ENCODE measurements around the gene NOPCHAP1. TPM values are rescaled to one million over a fixed set of nuclear protein-coding genes. Genes with fewer than 3 reads are reported as not detected.

Gene NOPCHAP1
- total RNA-seq, 1 experiment from 2014 or later = 25.6 TPM

DNA sequence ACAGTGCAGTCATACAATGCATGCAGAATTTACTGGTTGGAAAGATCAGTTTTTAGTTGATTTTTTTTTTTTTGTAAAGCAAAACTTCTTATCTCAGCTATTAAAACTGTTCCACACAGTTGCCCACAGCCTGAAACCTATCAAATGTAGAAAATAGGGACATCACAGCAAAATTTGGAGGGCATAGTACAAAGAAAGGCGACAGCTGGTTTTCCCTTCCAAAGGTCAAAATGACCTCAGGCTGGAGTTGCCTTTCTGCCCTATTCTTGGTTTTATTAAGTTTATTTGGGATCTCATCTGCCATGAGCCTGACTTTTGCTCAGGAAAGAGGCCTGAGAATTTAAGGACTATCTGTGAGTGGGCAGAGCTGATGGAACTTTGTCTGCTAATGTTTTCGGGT, 28.5 kb downstream of the NOPCHAP1 start:
- TF ChIP-seq YY1 (IDR thresholded peaks at IDR 0.05; ENCODE audit: extremely low read depth, insufficient replicate concordance, low read depth, low read length) (no peak), SRF (IDR thresholded peaks at IDR 0.05; ENCODE audit: low read depth) (no peak), EZH2phosphoT487 (IDR thresholded peaks at IDR 0.05; ENCODE audit: borderline replicate concordance) (no peak), ELF1 (IDR thresholded peaks at IDR 0.05; ENCODE audit: borderline replicate concordance, low read depth) (no peak), ZFX (IDR thresholded peaks at IDR 0.05) (no peak)
- TF ChIP-seq, protein P1, sequence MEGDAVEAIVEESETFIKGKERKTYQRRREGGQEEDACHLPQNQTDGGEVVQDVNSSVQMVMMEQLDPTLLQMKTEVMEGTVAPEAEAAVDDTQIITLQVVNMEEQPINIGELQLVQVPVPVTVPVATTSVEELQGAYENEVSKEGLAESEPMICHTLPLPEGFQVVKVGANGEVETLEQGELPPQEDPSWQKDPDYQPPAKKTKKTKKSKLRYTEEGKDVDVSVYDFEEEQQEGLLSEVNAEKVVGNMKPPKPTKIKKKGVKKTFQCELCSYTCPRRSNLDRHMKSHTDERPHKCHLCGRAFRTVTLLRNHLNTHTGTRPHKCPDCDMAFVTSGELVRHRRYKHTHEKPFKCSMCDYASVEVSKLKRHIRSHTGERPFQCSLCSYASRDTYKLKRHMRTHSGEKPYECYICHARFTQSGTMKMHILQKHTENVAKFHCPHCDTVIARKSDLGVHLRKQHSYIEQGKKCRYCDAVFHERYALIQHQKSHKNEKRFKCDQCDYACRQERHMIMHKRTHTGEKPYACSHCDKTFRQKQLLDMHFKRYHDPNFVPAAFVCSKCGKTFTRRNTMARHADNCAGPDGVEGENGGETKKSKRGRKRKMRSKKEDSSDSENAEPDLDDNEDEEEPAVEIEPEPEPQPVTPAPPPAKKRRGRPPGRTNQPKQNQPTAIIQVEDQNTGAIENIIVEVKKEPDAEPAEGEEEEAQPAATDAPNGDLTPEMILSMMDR (IDR thresholded peaks at IDR 0.05 in 2 of 3, conservative IDR thresholded peaks at IDR 0.05 in 1 of 3; ENCODE audit: borderline replicate concordance in 1 of 3, insufficient read depth in 1 of 3, low read depth in 2 of 3, low read length in 2 of 3) = no peak
- no TSS peak for BruUV-seq (replicated peaks)
- Histone ChIP-seq H3K9me2 (ENCODE audit: insufficient read depth) (no peaks in the 10 kb centered on the region), H3K4me2 (ENCODE audit: low read length) (no peak overlapping the region), H3K36me3 (ENCODE audit: control insufficient read depth in 1 of 2, insufficient read depth in 2 of 2, low read length in 2 of 2) (no peaks in the 10 kb centered on the region), H3K79me2 (ENCODE audit: insufficient read depth, low read length) (peaks cover 12% of the 10 kb centered on the region; the same call in 1 of the 2 replicates), H3K9ac (ENCODE audit: low read length) (no peak overlapping the region), H4K20me1 (ENCODE audit: insufficient read depth) (no peaks in the 10 kb centered on the region), H3K9me3 (ENCODE audit: control insufficient read depth in 1 of 2, insufficient read depth in 1 of 2, low read depth in 1 of 2, low read length in 2 of 2) (no peaks in the 10 kb centered on the region), H3K27ac (ENCODE audit: low read depth, low read length) (no peak overlapping the region), H3K4me3 (replicated peaks in 1 of 2; ENCODE audit: low read depth in 1 of 2, low read length in 2 of 2) (no peak overlapping the region), H3K4me1 (ENCODE audit: control insufficient read depth in 1 of 2, insufficient read depth in 2 of 2, low read length in 2 of 2) (peaks cover 0 to 7% of the 10 kb centered on the region in 2 experiments; a peak in 1 of 4 replicates), H3K27me3 (ENCODE audit: insufficient read depth, low read length) (no peaks in the 10 kb centered on the region), H2AFZ (ENCODE audit: low read depth, low read length, poor library complexity, severe bottlenecking) (no peak overlapping the region)
- no peak for ATAC-seq
- intact Hi-C loops (cut with micrococcal nuclease) = no loop called here
- CTCF ChIA-PET = no interaction called here
- POLR2A ChIA-PET = no interaction called here
- RAD21 ChIA-PET (ENCODE audit: low non-redundant PET in 1 of 2, low total read pairs in 2 of 2, uncharacterized antibody in 2 of 2, unreplicated experiment in 2 of 2) = no interaction called here
- no peak for DNase-seq (ENCODE audit: low read depth, low spot score)

DNA sequence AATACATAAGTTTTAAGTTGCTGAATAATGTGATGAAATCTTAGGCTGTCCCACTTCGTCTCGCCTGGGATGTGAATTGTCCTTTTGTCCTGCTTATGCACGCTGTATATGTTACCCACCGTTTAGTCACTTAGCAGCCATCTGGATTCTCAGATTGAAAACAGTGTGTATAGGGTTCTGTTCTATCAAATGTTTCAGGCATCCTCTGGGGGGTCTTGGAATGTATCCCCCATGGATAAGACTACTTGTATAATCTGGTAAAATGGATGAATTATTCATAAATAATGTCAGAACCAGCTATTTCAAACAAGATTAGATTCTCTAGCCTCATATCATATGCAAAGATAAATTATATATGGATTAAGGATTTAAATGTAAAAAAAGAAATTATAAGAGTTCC, 29.4 kb downstream of the NOPCHAP1 start:
- RAD21 ChIA-PET (ENCODE audit: low non-redundant PET in 1 of 2, low total read pairs in 2 of 2, uncharacterized antibody in 2 of 2, unreplicated experiment in 2 of 2) = no interaction called here
- no peaks in the 10 kb centered on the region for H3K36me3 ChIP-seq (ENCODE audit: control insufficient read depth in 1 of 2, insufficient read depth in 2 of 2, low read length in 2 of 2)
- BruUV-seq (replicated peaks) = no TSS peak

More for the DNA sequence above, 29.4 kb downstream of the NOPCHAP1 start:
- ChIA-PET POLR2A (no interaction called here), CTCF (no interaction called here)
- TF ChIP-seq POLR2A (IDR thresholded peaks at IDR 0.05; ENCODE audit: borderline replicate concordance, extremely low read depth, insufficient read depth, insufficient read length) (no peak), CEBPB (IDR thresholded peaks at IDR 0.05; ENCODE audit: low read depth) (no peak), JUND (IDR thresholded peaks at IDR 0.05) (no peak), ELF1 (IDR thresholded peaks at IDR 0.05; ENCODE audit: borderline replicate concordance, low read depth) (no peak)
- TF ChIP-seq, protein P2, sequence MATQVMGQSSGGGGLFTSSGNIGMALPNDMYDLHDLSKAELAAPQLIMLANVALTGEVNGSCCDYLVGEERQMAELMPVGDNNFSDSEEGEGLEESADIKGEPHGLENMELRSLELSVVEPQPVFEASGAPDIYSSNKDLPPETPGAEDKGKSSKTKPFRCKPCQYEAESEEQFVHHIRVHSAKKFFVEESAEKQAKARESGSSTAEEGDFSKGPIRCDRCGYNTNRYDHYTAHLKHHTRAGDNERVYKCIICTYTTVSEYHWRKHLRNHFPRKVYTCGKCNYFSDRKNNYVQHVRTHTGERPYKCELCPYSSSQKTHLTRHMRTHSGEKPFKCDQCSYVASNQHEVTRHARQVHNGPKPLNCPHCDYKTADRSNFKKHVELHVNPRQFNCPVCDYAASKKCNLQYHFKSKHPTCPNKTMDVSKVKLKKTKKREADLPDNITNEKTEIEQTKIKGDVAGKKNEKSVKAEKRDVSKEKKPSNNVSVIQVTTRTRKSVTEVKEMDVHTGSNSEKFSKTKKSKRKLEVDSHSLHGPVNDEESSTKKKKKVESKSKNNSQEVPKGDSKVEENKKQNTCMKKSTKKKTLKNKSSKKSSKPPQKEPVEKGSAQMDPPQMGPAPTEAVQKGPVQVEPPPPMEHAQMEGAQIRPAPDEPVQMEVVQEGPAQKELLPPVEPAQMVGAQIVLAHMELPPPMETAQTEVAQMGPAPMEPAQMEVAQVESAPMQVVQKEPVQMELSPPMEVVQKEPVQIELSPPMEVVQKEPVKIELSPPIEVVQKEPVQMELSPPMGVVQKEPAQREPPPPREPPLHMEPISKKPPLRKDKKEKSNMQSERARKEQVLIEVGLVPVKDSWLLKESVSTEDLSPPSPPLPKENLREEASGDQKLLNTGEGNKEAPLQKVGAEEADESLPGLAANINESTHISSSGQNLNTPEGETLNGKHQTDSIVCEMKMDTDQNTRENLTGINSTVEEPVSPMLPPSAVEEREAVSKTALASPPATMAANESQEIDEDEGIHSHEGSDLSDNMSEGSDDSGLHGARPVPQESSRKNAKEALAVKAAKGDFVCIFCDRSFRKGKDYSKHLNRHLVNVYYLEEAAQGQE (IDR thresholded peaks at IDR 0.05; ENCODE audit: low read depth) = no peak
- Histone ChIP-seq H3K9me2 (ENCODE audit: insufficient read depth) (no peaks in the 10 kb centered on the region), H3K4me1 (ENCODE audit: control insufficient read depth in 1 of 2, insufficient read depth in 2 of 2, low read length in 2 of 2) (peaks cover 0 to 7% of the 10 kb centered on the region in 2 experiments; a peak in 1 of 4 replicates), H3K27ac (ENCODE audit: low read depth, low read length) (no peak overlapping the region), H3K9ac (ENCODE audit: low read length) (no peak overlapping the region), H3K4me2 (ENCODE audit: low read length) (no peak overlapping the region), H3K9me3 (ENCODE audit: control insufficient read depth in 1 of 2, insufficient read depth in 1 of 2, low read depth in 1 of 2, low read length in 2 of 2) (no peaks in the 10 kb centered on the region), H3K79me2 (ENCODE audit: insufficient read depth, low read length) (peaks cover 6% of the 10 kb centered on the region; the same call in 1 of the 2 replicates), H2AFZ (ENCODE audit: low read depth, low read length, poor library complexity, severe bottlenecking) (no peak overlapping the region), H3K27me3 (ENCODE audit: insufficient read depth, low read length) (no peaks in the 10 kb centered on the region), H3K4me3 (replicated peaks in 1 of 2; ENCODE audit: low read depth in 1 of 2, low read length in 2 of 2) (no peak overlapping the region), H4K20me1 (ENCODE audit: insufficient read depth) (no peaks in the 10 kb centered on the region)
- DNase-seq (ENCODE audit: low read depth, low spot score) = no peak
- no peak for ATAC-seq
- intact Hi-C loops (cut with micrococcal nuclease) = no loop called here
